OCI-LY3 (cell line): ENCODE data around the gene SESN3.

Experiments
- H2AFZ ChIP-seq: fragments of 200-600, 300-600 bp; shearing (Covaris generic); 2 replicates; pipeline ENCODE4 v1.6.0; 2014; ENCODE audit warnings: antibody characterized with exemption, low read depth, low read length
- H3K27ac ChIP-seq: fragments of 200-600, 300-600 bp; sonication (generic); 2 replicates; pipeline ENCODE4 v1.5.1; 2014; ENCODE audit warnings: mild to moderate bottlenecking, low read length, moderate library complexity, mixed read lengths
- H3K27me3 ChIP-seq: fragments of 200-600, 300-600 bp; sonication (generic); 2 replicates; pipeline ENCODE4 v1.6.1; 2014; ENCODE audit warnings: low read depth, low read length, mixed read lengths
- H3K36me3 ChIP-seq: fragments of 200-600, 300-600 bp; sonication (generic); replicated peaks from 2 replicates; pipeline ENCODE3; 2014; ENCODE audit warnings: low read depth, low read length, mixed read lengths
- H3K4me1 ChIP-seq: fragments of 300-600, 200-600 bp; sonication (generic); 2 replicates; pipeline ENCODE4 v1.6.1; 2014; ENCODE audit warnings: low read length, mixed read lengths
- H3K4me2 ChIP-seq: fragments of 200-600, 300-600 bp; sonication (generic); 2 replicates; pipeline ENCODE4 v1.6.1; 2014; ENCODE audit warnings: low read length, mixed read lengths
- H3K4me3 ChIP-seq: fragments of 300-600, 200-600 bp; sonication (generic); 2 replicates; pipeline ENCODE4 v1.5.1; 2014; ENCODE audit warnings: antibody characterized with exemption, mild to moderate bottlenecking, low read length, moderate library complexity
- H3K79me2 ChIP-seq: fragments of 300-600, 200-600 bp; shearing (Covaris generic); 2 replicates; pipeline ENCODE4 v1.6.1; 2014; ENCODE audit warnings: mild to moderate bottlenecking, low read length, mixed read lengths
- H3K9ac ChIP-seq: fragments of 300-600, 200-600 bp; shearing (Covaris generic); 2 replicates; pipeline ENCODE4 v1.6.0; 2014; ENCODE audit warnings: mild to moderate bottlenecking, low read length, moderate library complexity
- H3K9me3 ChIP-seq: fragments of 200-600, 300-600 bp; shearing (Covaris generic); 2 replicates; pipeline ENCODE4 v1.6.1; 2014; ENCODE audit warnings: low read length, mixed read lengths; ENCODE audit not compliant: insufficient read depth
- H4K20me1 ChIP-seq: fragments of 200-600, 300-600 bp; sonication (generic); 2 replicates; pipeline ENCODE4 v1.6.1; 2016; ENCODE audit warnings: low read length, mixed read lengths; ENCODE audit not compliant: insufficient read depth
- EZH2phosphoT487 ChIP-seq: fragments of 200-600 bp; shearing (Covaris generic); IDR thresholded peaks from 2 replicates; pipeline ENCODE4 v1.6.1; 2018; ENCODE audit warnings: antibody characterized with exemption, mixed run types, low read depth
- TF ChIP-seq, protein P1 (sequence below): fragments of 200-600, 300-600 bp; sonication (generic); IDR thresholded peaks from 2 replicates; pipeline ENCODE4 v1.5.1; 2014; ENCODE audit warnings: antibody characterized with exemption, low read length, low read depth

SESN3 gene

GRCh38 chr11:95115597-95115996, 115.4 kb downstream of the SESN3 start:
- H3K4me1 ChIP-seq, result no peaks in the 10 kb centered on the region
- no peak overlapping the region for H3K4me2 ChIP-seq
- H3K9ac ChIP-seq, result no peak overlapping the region
- H3K27me3 ChIP-seq, result no peaks in the 10 kb centered on the region
- no peaks in the 10 kb centered on the region for H3K9me3 ChIP-seq
- no peak overlapping the region for H2AFZ ChIP-seq
- no peak overlapping the region for H3K27ac ChIP-seq
- H3K4me3 ChIP-seq, result no peak overlapping the region
- H3K36me3 ChIP-seq, result no peaks in the 10 kb centered on the region
- TF ChIP-seq EZH2phosphoT487, result no peak
- TF ChIP-seq, protein P1, sequence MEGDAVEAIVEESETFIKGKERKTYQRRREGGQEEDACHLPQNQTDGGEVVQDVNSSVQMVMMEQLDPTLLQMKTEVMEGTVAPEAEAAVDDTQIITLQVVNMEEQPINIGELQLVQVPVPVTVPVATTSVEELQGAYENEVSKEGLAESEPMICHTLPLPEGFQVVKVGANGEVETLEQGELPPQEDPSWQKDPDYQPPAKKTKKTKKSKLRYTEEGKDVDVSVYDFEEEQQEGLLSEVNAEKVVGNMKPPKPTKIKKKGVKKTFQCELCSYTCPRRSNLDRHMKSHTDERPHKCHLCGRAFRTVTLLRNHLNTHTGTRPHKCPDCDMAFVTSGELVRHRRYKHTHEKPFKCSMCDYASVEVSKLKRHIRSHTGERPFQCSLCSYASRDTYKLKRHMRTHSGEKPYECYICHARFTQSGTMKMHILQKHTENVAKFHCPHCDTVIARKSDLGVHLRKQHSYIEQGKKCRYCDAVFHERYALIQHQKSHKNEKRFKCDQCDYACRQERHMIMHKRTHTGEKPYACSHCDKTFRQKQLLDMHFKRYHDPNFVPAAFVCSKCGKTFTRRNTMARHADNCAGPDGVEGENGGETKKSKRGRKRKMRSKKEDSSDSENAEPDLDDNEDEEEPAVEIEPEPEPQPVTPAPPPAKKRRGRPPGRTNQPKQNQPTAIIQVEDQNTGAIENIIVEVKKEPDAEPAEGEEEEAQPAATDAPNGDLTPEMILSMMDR, result no peak
- no peaks in the 10 kb centered on the region for H4K20me1 ChIP-seq
- H3K79me2 ChIP-seq, result no peaks in the 10 kb centered on the region
